ENCODE measurements around the gene CDK9. TPM values are rescaled to one million over a fixed set of nuclear protein-coding genes. Genes with fewer than 3 reads are reported as not detected.

The CDK9 gene
- total RNA-seq, 3 donors from 2014 or later: 60.0 to 70.4 (median 63.9) TPM

GRCh38 chr9:127770905-127771569, 14.8 kb upstream of the CDK9 start:
- peak; percentile 98 for DNase-seq (ENCODE audit: low spot score in 2 of 2)
- no peaks in the 10 kb centered on the region for H3K4me1 ChIP-seq
- intact Hi-C loops (cut with DNase I; ENCODE audit: low total_unique reads): loop anchor here (1.0 kb wide), 1 partner anchor 39 kb away; no protein-coding TSS in a partner anchor
- H3K27ac ChIP-seq: peak overlapping the region; percentile 45 to 56
- H3K9me3 ChIP-seq: no peaks in the 10 kb centered on the region
- H3K36me3 ChIP-seq: no peaks in the 10 kb centered on the region
- H3K27me3 ChIP-seq: no peaks in the 10 kb centered on the region
- TF ChIP-seq POLR2A (IDR thresholded peaks at IDR 0.05) (peak; percentile 13), CTCF (IDR thresholded peaks at IDR 0.05) (no peak), POLR2AphosphoS5 (IDR thresholded peaks at IDR 0.05) (peak in 2 of 3 donors; percentile 18 to 69)
- H3K4me3 ChIP-seq: peak overlapping the region; percentile 52 to 68 (median 61)

GRCh38 chr9:127771570-127772189, 14.2 kb upstream of the CDK9 start:
- no peaks in the 10 kb centered on the region for H3K9me3 ChIP-seq
- TF ChIP-seq CTCF (IDR thresholded peaks at IDR 0.05) (no peak), POLR2A (IDR thresholded peaks at IDR 0.05) (no peak), POLR2AphosphoS5 (IDR thresholded peaks at IDR 0.05) (no peak)
- H3K27me3 ChIP-seq: no peaks in the 10 kb centered on the region
- no peaks in the 10 kb centered on the region for H3K4me1 ChIP-seq
- no peaks in the 10 kb centered on the region for H3K36me3 ChIP-seq
- no peak for DNase-seq (ENCODE audit: low spot score in 2 of 2)
- peak overlapping the region; percentile 22 to 56 for H3K27ac ChIP-seq
- intact Hi-C loops (cut with DNase I; ENCODE audit: low total_unique reads): loop anchor here (1.0 kb wide), 1 partner anchor 39 kb away; no protein-coding TSS in a partner anchor
- H3K4me3 ChIP-seq: peak overlapping the region; percentile 52 to 68 (median 61)

GRCh38 chr9:127772603-127773002, 13.2 kb upstream of the CDK9 start:
- Histone ChIP-seq H3K27me3 (no peaks in the 10 kb centered on the region), H3K36me3 (no peaks in the 10 kb centered on the region), H3K27ac (no peak overlapping the region), H3K9me3 (no peaks in the 10 kb centered on the region), H3K4me3 (no peak overlapping the region), H3K4me1 (no peaks in the 10 kb centered on the region)
- intact Hi-C loops (cut with DNase I; ENCODE audit: low total_unique reads): no loop called here
- DNase-seq (ENCODE audit: low spot score in 2 of 2): no peak
- TF ChIP-seq POLR2AphosphoS5 (IDR thresholded peaks at IDR 0.05): no peak
- no peak for TF ChIP-seq POLR2A (IDR thresholded peaks at IDR 0.05)
- TF ChIP-seq CTCF (IDR thresholded peaks at IDR 0.05): no peak

- no peak for DNase-seq (ENCODE audit: low spot score in 2 of 2)
- intact Hi-C loops (cut with DNase I; ENCODE audit: low total_unique reads): no loop called here
- TF ChIP-seq POLR2AphosphoS5 (IDR thresholded peaks at IDR 0.05) (no peak), CTCF (IDR thresholded peaks at IDR 0.05) (no peak), POLR2A (IDR thresholded peaks at IDR 0.05) (no peak)
- Histone ChIP-seq H3K4me3 (no peak overlapping the region), H3K9me3 (no peaks in the 10 kb centered on the region), H3K27ac (no peak overlapping the region), H3K4me1 (no peaks in the 10 kb centered on the region), H3K36me3 (no peaks in the 10 kb centered on the region), H3K27me3 (no peaks in the 10 kb centered on the region)
These were observed 12.6 kb upstream of the CDK9 start for GRCh38 chr9:127773272-127773671.

- DNase-seq (ENCODE audit: low spot score in 2 of 2): no peak
- TF ChIP-seq CTCF (IDR thresholded peaks at IDR 0.05) (no peak), POLR2A (IDR thresholded peaks at IDR 0.05) (no peak), POLR2AphosphoS5 (IDR thresholded peaks at IDR 0.05) (no peak)
- H3K27ac ChIP-seq: no peak overlapping the region
- intact Hi-C loops (cut with DNase I; ENCODE audit: low total_unique reads): no loop called here
- H3K4me1 ChIP-seq: no peaks in the 10 kb centered on the region
- H3K27me3 ChIP-seq: no peaks in the 10 kb centered on the region
- H3K9me3 ChIP-seq: no peaks in the 10 kb centered on the region
- H3K36me3 ChIP-seq: no peaks in the 10 kb centered on the region
- H3K4me3 ChIP-seq: no peak overlapping the region
These were observed 11.9 kb upstream of the CDK9 start for GRCh38 chr9:127773981-127774380.

Data from breast epithelium (tissue), 4 donors.